GM18519 (cell line): ENCODE measurements around the gene LRBA.

Source experiments
- ATAC-seq: cut with Tn5 transposase; IDR thresholded peaks from one replicate; pipeline ENCODE4 v1.9.1; 2021; ENCODE audit warnings: mild to moderate bottlenecking, moderate library complexity; ENCODE audit not compliant: unreplicated experiment, low FRiP score

The LRBA gene

GRCh38 chr4:150316332-150317205, 698.5 kb downstream of the LRBA start:
- ATAC-seq, result no peak

GRCh38 chr4:150315691-150316090, 699.4 kb downstream of the LRBA start:
- ATAC-seq, result no peak

- no peak for ATAC-seq
These were observed 699.9 kb downstream of the LRBA start for GRCh38 chr4:150315175-150315574.

DNA sequence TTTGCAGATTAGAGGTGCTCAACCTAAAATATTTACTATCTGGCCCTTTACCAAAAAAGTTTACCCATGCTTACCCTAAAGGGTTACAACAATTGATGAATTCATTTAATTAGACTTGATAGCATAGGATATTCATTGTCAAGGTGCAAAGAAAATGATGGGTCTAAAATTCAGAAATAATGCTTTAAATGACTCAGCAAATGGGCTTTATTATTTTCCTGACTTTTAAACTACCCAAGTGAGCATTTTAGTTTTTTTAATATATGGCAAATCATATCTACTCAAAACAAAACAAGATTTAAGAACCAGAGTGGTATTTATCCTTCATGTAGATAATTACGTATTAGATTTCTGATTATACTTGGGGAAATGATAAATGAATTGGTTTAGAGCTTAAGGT, 701.1 kb downstream of the LRBA start:
- ATAC-seq, result no peak

GRCh38 chr4:150310159-150310895, 704.8 kb downstream of the LRBA start:
- no peak for ATAC-seq

GRCh38 chr4:150308824-150309472, 706.1 kb downstream of the LRBA start:
- no peak for ATAC-seq

DNA sequence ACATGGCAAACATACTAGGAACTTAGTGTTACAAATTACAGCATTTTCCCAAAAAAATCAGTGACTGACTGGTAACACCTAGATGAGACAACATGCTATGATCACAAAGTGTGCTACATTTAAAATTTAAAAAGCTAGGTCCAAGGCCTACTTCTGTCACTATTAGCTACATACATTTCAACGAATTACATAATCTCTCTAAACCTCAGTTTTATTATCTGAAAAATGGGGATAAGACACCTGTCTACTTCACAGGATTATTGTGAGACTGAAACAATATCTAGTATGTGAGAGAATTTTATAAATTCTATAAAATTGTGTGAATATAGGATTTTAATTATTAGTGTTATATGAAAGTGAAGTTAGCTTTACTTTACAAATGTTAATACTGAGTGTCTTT, 708.4 kb downstream of the LRBA start:
- ATAC-seq, result no peak

DNA sequence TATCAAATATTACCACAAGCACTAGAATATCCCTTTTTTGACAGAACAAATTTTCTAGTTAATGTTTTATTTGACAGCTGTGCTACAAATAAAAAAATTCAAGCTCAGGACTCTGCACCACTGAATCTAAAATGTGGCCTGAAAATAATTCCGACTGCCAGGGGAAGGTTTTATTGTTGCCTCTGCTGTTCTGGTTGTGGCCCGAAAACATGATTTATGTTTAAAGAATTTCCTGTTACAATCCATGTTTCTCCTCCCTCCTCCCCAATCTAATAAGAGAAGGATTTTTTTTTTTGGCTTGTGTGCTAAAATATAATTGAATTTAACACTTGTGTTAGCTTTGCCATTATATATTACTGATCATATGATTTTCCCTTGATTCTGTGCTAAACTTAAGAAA, 709.1 kb downstream of the LRBA start:
- no peak for ATAC-seq

DNA sequence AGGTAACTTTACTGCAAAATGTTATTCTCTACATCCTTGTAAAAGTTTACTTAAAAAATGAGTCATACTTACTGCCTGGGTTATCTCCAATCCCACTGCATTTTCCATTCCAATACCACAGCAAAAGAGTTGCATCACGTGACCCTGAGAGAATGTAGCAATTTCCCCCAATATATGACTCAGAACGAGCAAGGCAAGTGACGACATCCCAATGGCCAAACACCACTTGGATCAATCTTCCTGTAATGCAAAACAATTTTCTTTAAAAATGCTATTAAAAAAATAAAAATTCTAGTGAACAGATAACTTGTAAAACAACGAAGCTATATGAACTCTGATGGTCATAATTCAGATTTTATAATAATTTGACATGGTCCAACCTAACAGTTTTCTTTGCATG, 712.5 kb downstream of the LRBA start:
- ATAC-seq, result no peak

GRCh38 chr4:150299816-150300215, 715.3 kb downstream of the LRBA start:
- no peak for ATAC-seq

DNA sequence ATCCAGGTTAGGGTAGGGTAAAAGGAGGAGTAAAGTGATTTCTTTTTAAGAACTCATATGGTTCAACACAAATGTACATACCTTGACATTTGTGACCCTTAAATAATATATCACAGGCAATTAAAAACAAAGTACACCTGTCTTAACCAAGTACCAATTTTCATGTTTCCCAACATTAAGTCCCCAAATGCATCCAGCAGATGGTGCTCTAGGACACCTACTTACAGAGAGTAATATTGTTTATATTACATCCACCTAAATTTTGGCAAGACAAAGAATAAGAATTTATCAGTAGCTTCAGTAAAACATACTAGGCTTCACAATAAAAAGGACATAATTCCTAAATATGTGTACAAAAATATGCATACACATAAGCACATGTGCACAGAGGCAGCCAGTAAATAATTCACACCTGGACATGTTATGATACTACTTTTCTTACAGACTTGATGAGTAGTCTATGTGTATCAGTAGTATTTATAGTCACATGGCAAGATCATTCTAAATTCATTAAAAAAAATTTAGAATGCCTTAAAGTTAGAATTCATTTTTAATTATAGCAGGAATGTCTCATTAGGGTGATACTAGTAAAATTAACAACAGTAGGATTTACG, 717.1 kb downstream of the LRBA start:
- no peak for ATAC-seq

DNA sequence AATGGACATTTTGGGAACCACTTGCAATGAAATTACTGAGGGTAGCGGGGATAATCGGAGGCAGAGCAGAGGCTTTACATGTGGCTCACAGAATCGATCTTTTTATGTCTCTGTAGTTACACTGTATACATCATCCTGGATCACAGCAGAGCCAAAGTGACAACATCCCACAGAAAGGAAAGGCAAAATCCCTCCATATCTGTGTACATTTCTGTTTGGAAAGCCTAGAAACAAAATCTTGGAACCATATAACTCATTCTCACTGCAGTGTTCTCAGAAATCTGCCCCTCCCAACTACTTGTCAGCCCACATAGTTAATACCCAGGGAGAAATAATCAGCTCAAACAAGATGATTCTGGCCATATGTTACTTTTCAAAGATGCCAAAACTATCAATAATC, 725.2 kb downstream of the LRBA start:
- ATAC-seq, result no peak

- ATAC-seq, result no peak
These were observed 725.9 kb downstream of the LRBA start for GRCh38 chr4:150289198-150289597.

DNA sequence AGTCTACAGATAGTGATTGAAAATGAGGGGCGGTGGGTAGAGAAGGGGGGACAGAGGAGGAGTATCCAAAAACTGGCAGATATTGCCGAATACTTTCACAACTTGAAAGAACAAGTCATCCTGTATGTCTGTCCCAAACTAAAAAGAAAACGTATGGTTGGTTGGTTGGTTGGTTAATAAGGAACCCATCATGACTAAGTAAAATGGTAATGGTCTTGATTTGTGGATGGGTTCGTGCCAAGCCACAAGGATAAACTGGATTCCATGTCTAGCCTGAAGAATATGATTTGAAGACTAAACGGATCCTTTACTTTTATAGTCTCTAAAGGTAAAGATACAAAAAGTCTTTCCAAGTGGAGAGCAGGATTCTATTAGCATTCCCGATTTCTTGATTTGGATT, 728.4 kb downstream of the LRBA start:
- ATAC-seq, result no peak

DNA sequence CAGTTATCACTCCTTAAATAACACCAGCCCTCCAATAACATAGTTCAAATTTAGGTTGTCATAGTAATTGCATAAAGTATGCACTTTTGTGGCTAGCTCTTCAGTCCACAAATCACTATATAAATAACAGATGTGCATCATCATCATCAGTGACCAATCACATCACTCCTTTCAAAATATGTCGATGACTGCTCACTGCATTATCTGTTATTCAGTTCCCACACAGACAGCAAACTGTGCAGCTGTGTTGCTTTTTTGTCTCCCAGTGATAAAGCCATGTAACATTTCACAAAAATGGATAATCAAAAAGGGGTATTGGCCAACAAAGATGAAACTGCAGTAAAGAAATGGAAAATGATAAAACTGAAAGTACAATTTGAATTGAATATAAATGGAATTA, 731.4 kb downstream of the LRBA start:
- no peak for ATAC-seq

GRCh38 chr4:150280975-150281374, 734.1 kb downstream of the LRBA start:
- ATAC-seq, result no peak

- ATAC-seq, result no peak
These were observed 734.8 kb downstream of the LRBA start for GRCh38 chr4:150280081-150280895.

DNA sequence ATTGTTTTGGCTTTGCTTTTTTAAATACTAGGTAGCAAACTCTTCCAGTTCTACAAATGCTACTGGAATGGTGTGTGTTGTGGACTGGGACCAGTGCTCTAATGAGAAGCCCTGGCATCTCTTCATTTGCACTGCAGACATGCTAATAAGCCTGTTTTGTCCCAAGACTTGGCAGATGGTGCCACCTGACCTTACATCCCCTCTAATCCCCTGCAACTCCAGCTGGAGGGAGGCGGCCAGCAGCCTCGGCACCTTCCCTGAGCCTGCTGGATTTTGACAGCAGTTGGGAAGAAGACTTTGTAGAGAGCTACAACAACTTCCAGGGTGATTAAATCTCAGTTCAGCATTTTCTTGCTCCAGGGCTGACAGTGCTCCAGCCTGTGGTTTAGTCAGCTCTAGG, 736.9 kb downstream of the LRBA start:
- ATAC-seq, result no peak

GRCh38 chr4:150268444-150268843, 746.6 kb downstream of the LRBA start:
- ATAC-seq, result no peak

- ATAC-seq, result no peak
These were observed 749.3 kb downstream of the LRBA start for GRCh38 chr4:150265806-150266205.
